NCI-H2107 (cell line): ENCODE results near the gene CKMT1A.

Experiments used
- DNase-seq: peaks from one replicate; lab custom pipeline; 2025; lab: John Stamatoyannopoulos, UW

Gene CKMT1A

GRCh38 chr15:43748376-43748775 is 54.7 kb downstream of the CKMT1A start:
- DNase-seq = no peak
